Fibroblast of skin of left quadriceps (primary cell): ENCODE data around the gene ADARB2.

Experiments
- DNase-seq, 2 experiments: peaks; one replicate each; pipeline ENCODE4 v3.0.0-alpha.2; 2013; ENCODE audit warnings: low read depth in 2 of 2

ADARB2 gene

GRCh38 chr10:1527951-1528350 is 209.4 kb downstream of the ADARB2 start:
- DNase-seq = no peak

DNA sequence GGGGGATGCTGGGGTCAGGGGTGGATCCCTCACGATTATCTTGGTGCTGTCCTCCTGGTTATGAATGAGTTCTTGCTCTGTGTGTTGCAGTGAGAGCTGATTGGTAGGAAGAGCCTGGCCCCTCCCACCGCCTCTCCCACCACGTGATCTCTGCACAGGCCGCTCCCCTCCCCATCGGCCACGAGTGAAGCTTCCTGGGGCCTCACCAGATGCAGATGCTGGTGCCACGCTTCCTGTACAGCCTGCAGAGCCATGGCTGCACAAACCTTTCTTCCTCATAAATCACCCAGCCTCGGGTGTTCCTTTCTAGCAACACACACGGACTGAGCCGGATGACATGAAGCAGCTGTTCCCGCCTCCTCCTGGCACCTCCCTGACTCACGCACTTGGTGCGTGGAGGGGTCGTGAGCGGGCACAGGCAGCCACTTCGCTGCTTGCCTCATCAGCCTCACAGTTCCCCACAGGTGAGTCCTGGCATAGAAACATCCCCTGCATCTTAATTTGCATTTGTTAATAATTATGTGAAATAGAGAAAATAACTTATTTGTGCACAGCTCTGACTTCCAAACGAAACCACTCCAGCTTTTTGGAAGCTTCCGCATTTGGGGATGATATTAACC is 210.8 kb downstream of the ADARB2 start:
- no peak for DNase-seq

DNA sequence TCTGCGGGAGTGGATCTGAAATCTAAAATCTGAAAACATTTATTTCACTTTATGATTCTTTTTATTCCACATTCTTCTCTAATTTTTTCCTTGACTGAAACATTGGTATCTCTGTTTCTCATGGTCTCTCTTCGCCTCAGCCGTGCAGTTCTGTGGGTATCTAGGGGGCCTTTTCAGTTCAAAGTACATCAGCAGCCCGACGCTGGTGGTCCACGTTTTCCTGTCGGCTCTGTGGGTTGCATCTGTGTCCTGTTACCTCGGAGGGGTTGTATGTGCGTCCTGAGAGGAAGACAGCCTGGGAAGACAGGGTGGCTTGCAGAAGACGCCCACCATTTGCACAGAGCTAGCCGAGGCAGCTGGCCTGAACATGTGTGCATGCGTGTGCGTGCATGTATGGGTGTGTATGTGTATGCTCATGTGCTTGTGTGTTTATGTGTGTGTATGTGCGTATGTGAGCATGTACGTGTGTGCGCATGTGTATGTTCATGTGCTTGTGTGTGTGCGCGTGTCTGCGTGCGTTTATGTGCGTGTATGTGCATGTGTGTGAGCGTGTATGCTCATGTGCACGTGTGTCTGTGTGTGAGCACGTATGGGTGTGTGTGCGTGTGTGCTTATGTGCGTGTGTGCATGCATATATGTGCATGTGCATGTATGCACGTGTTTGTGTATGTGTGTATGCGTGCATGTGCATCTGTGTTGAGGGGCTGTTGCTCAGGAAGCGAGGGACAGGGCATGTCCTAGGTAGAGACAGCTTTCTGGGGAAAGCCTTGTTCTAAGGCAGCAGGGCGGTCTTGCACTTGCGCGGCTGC is 211.8 kb downstream of the ADARB2 start:
- no peak for DNase-seq

DNA sequence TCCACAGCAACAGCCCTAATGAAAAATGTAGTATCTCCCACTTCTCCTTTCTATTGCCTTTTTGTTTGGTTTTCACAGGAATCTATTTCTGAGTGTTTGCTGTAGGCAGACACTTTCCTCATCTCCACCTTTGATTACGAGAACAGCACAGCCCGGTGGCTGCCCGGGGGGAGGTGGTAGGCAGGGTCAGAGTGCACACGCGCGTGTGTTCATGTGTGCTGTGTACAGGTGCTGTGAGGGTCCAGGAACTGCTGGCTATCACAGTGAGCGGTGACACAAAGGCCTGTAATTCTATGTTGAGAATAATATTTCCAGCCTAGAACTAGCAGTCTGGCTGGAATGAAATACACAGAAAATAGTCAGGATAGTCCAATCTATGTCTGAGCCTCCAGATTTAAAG is 212.8 kb downstream of the ADARB2 start:
- no peak for DNase-seq

DNA sequence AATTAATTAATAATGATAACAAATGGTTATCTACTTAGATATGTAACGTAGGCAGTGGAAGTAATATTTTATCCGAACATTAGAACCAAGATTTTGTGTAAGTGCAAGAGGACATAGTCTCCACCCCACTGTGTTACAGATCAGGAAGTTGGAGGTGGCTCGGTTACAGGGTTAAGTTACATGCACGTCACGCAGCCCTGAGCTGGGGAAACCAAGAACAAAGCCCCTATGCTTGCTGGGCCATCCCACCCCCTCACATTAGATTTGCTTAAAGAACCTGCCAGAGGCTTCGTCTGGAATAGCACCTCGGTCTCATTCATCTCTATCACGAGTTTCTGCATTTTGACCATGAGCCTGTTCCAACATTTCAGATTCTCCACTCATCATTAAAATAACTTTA is 214.1 kb downstream of the ADARB2 start:
- DNase-seq = no peak

DNA sequence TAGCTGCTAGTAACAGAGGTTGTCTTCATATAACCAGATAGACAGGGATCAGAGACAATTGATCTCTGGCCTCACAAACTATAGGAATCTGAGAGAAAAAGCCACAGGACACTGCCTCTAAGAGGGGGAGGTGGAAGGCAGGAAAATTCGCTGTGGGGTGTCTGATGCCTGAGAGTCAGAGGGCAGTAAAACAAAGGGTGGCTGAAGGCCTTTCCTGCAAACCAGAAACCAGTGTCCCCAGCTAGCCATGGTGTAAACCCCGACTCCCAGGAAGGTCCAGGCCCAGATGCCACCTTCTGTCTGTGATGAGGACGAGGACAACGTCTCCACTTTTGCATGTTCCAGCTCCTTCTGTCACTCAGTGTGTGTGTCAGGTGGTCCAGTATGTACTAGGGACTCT is 215.1 kb downstream of the ADARB2 start:
- DNase-seq = no peak

DNA sequence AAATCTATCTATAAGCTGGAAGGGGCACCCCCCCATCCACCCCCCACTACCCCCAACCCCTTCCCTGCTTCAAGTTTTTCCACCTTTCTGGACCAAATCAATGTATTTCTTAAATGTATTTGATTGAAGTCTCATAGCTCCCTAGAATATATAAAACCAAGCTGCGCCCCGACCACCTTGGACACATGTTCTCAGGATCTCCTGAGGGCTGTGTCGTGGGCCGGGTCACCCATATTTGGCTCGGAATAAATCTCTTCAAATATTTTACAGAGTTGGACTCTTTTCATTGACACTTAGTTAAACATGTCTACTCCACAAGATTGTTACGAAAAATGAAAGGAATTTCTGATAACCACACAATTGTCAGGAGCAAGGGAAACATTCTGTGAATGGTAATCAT is 215.6 kb downstream of the ADARB2 start:
- DNase-seq = no peak

- no peak for DNase-seq
Observed at GRCh38 chr10:1520909-1521565, 216.3 kb downstream of the ADARB2 start.

GRCh38 chr10:1519391-1519790 is 217.9 kb downstream of the ADARB2 start:
- DNase-seq = no peak

DNA sequence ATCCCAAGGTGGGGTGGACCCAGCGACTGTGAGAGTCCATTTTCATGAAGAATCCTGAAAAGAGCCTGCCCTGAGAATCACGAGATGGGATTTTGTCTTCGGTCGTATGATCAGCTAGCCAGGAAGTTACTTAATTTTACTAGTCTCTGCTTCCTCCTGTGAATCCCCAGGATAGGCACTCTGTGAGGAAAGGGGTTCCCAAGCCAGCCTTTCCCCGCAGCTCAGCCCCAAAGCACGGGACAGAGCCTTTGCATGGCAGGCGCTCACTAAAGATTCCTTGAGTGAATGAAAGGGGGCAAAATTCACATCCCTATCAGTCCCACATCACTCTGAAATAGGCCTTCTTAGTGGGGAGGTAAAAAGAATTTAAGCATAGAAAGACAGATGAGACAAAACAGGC is 219.6 kb downstream of the ADARB2 start:
- no peak for DNase-seq

- no peak for DNase-seq
Observed at GRCh38 chr10:1516492-1517165, 220.7 kb downstream of the ADARB2 start.

GRCh38 chr10:1515780-1516491 is 221.4 kb downstream of the ADARB2 start:
- DNase-seq = no peak

GRCh38 chr10:1515121-1515779 is 222.1 kb downstream of the ADARB2 start:
- no peak for DNase-seq

GRCh38 chr10:1514681-1515080 is 222.6 kb downstream of the ADARB2 start:
- DNase-seq = no peak

DNA sequence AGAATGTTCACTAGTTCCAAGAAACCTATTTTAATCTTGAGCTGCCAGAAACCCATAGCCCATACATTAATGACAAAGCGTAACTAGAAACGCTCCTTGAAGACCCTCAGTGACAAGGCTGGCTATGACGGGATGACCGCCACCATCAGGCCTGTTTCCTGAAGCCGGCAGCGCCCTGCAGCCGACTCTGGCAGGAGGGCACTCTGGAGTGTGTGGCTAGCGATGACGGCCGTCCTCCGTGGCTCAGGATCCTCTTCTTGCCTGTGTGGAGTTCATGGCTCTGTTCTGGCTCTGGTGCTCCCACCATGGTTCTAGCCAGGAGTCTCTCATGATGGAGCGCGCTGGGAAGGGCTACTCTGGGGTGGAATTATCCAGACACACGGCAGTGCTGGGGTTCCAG is 224.1 kb downstream of the ADARB2 start:
- DNase-seq = no peak

GRCh38 chr10:1509011-1509530 is 228.3 kb downstream of the ADARB2 start:
- DNase-seq = no peak

DNA sequence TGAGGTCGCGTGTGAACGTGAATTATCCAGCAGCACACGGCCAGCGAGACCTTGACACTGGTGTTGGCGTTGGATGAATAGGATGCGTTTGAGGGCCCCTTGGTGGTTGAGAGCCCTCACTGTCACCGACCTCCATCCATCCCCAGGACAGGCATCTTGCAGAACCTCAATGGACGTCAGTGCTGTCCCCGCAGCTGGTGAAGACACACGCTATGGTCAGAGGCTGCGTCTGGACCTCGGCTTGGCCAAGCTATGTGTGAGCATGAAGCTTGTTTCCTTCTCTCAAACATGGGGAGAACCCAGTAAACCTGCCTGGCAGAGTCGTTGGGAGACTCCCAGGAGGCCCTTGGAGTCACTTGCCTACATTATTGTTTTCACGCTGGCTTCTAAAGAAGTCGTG is 229.2 kb downstream of the ADARB2 start:
- no peak for DNase-seq

GRCh38 chr10:1507436-1507835 is 229.9 kb downstream of the ADARB2 start:
- DNase-seq = no peak

DNA sequence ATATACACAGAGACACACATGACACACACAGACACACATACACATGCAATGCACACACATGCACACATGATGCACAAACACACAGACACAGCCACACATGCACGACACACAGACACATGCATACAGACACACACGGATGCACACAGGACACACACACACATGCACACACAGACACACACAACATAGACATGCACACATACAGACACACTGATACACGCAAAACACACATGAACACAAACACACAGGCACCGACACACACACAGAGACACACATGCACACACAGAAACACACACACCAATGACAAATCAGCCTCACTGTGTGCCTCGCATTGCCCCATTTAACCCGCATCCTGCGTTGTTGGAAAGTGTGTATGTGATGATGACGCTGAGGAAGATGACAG is 232.4 kb downstream of the ADARB2 start:
- DNase-seq = no peak

DNA sequence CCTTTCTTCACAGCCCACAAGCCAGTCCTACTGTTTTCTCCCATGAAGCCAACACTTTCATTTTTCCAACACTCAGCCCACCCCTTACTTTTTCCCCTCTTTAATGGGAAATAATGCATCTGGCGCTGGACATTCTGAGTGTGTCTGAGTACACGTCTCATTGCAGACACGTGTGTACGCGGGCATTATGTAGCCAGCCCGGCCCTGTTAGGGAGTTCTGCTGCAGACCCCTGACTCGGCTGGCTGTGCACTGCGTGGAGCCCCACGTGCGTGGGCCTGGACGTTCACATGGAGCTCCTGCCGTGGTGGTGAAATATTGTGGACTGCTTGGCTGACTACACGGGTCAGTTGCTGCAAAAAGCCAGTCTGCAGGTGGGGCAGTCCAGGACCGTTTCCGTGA is 233.0 kb downstream of the ADARB2 start:
- DNase-seq = no peak

- DNase-seq = no peak
Observed at GRCh38 chr10:1502451-1502850, 234.9 kb downstream of the ADARB2 start.
